Smooth muscle cell (in vitro differentiated cells): ENCODE measurements around the gene DACT3. TPM values are rescaled to one million over a fixed set of nuclear protein-coding genes. Genes with fewer than 3 reads are reported as not detected.

Source experiments
- DNase-seq: peaks from one replicate; lab custom pipeline; 2025; ENCODE audit not compliant: unreplicated experiment; lab: John Stamatoyannopoulos, UW
- H2AFZ ChIP-seq: fragments of 200-600 bp; sonication (generic); 2 replicates; pipeline ENCODE4 v1.6.0; 2016; ENCODE audit warnings: antibody characterized with exemption, low read depth, mild to moderate bottlenecking
- H3F3A ChIP-seq: fragments of 200-600 bp; sonication (generic); 2 replicates; pipeline ENCODE4 v1.6.0; 2017; ENCODE audit warnings: antibody characterized with exemption, low read depth
- H3K27ac ChIP-seq: fragments of 200-600 bp; sonication (generic); 2 replicates; pipeline ENCODE4 v1.5.1; 2016; ENCODE audit warnings: low read depth, mild to moderate bottlenecking
- H3K27me3 ChIP-seq: fragments of 200-600 bp; sonication (generic); 2 replicates; pipeline ENCODE4 v1.6.1; 2016; ENCODE audit warnings: low read depth, mild to moderate bottlenecking
- H3K36me3 ChIP-seq: fragments of 200-600 bp; sonication (generic); 2 replicates; pipeline ENCODE4 v1.5.1; 2016; ENCODE audit warnings: low read depth
- H3K4me1 ChIP-seq: fragments of 200-600 bp; sonication (generic); 2 replicates; pipeline ENCODE4 v1.5.1; 2016; ENCODE audit warnings: low read depth
- H3K4me2 ChIP-seq: fragments of 200-600 bp; sonication (generic); 2 replicates; pipeline ENCODE4 v1.6.0; 2016; ENCODE audit warnings: mild to moderate bottlenecking
- H3K4me3 ChIP-seq: fragments of 200-600 bp; sonication (generic); 2 replicates; pipeline ENCODE4 v1.5.1; 2016; ENCODE audit warnings: mild to moderate bottlenecking
- H3K79me2 ChIP-seq: fragments of 200-600 bp; sonication (generic); 2 replicates; pipeline ENCODE4 v1.6.0; 2016; ENCODE audit warnings: low read depth, mild to moderate bottlenecking
- H3K9ac ChIP-seq: fragments of 200-600 bp; sonication (generic); 2 replicates; pipeline ENCODE4 v1.6.0; 2016; ENCODE audit warnings: low read depth
- H3K9me3 ChIP-seq: fragments of 200-600 bp; sonication (generic); replicated peaks from 2 replicates; pipeline ENCODE4 v1.5.1; 2016; ENCODE audit warnings: low read depth
- H4K20me1 ChIP-seq: fragments of 200-600 bp; sonication (generic); 2 replicates; pipeline ENCODE4 v1.6.0; 2016; ENCODE audit warnings: low read depth
- CTCF ChIP-seq: fragments of 200-600 bp; sonication (generic); IDR thresholded peaks from 2 replicates; pipeline ENCODE4 v1.5.1; 2017; ENCODE audit warnings: borderline replicate concordance, mild to moderate bottlenecking, antibody characterized with exemption; ENCODE audit not compliant: insufficient read depth, poor library complexity, severe bottlenecking
- WGBS: methylation state at CpG from one replicate; pipeline ENCODE4 v1.1.7; 2016; ENCODE audit warnings: low lambda C conversion rate; 5-methylcytosine and 5-hydroxymethylcytosine counted together
- polyA plus RNA-seq: library from polyadenylated mRNA; unstranded; fragments of >200 nt; fragmentation: Nextera tagmentation; extraction: Ambion mirVana; gene quantifications from 2 replicates; pipeline ENCODE4 v1.2.1, GENCODE V29; 2016
- total RNA-seq: library from RNA; depleted of rRNA; stranded (reverse); fragments of >200 nt; gene quantifications from 2 replicates; pipeline ENCODE4 v1.2.3, GENCODE V29; 2014

DACT3 gene
- total and polyA plus RNA-seq, 2 experiments from 2014 or later: 6.2 to 22.7 TPM

GRCh38 chr19:46608581-46609345 lies 52.2 kb downstream of the DACT3 start:
- 98% methylated on average over 27 of the region's 27 CpGs for WGBS
- Histone ChIP-seq H4K20me1 (peaks cover 45% of the 10 kb centered on the region), H3K4me3 (no peak overlapping the region)

GRCh38 chr19:46608178-46608577 lies 52.8 kb downstream of the DACT3 start:
- 98% methylated on average over 9 of the region's 9 CpGs for WGBS
- no peak for TF ChIP-seq CTCF
- H3K27me3 ChIP-seq: no peaks in the 10 kb centered on the region

More at GRCh38 chr19:46608581-46609345, 52.2 kb downstream of the DACT3 start:
- no peak overlapping the region for H3K27ac ChIP-seq
- TF ChIP-seq CTCF: no peak
- H3K27me3 ChIP-seq: no peaks in the 10 kb centered on the region
- H3K4me1 ChIP-seq: no peaks in the 10 kb centered on the region
- no peaks in the 10 kb centered on the region for H3K36me3 ChIP-seq
- H3K79me2 ChIP-seq: peaks cover 25% of the 10 kb centered on the region
- H3K4me2 ChIP-seq: no peak overlapping the region
- no peaks in the 10 kb centered on the region for H3K9me3 ChIP-seq
- DNase-seq: no peak
- H2AFZ ChIP-seq: no peak overlapping the region
- H3F3A ChIP-seq: peaks cover 3% of the 10 kb centered on the region
- H3K9ac ChIP-seq: no peak overlapping the region

GRCh38 chr19:46607448-46607841 lies 53.5 kb downstream of the DACT3 start:
- H3K4me1 ChIP-seq: peaks cover 13% of the 10 kb centered on the region
- no peaks in the 10 kb centered on the region for H3K9me3 ChIP-seq
- H3K27ac ChIP-seq: no peak overlapping the region
- no peak for TF ChIP-seq CTCF
- no peaks in the 10 kb centered on the region for H3K36me3 ChIP-seq
- H2AFZ ChIP-seq: no peak overlapping the region
- H3K4me2 ChIP-seq: no peak overlapping the region
- no peaks in the 10 kb centered on the region for H3K27me3 ChIP-seq
- no peak for DNase-seq
- H3K9ac ChIP-seq: no peak overlapping the region
- WGBS: 97% methylated on average over 7 of the region's 12 CpGs
- H3F3A ChIP-seq: peaks cover 3% of the 10 kb centered on the region
- H3K4me3 ChIP-seq: no peak overlapping the region
- H3K79me2 ChIP-seq: peaks cover 38% of the 10 kb centered on the region
- peaks cover 58% of the 10 kb centered on the region for H4K20me1 ChIP-seq

More at GRCh38 chr19:46608178-46608577, 52.8 kb downstream of the DACT3 start:
- no peaks in the 10 kb centered on the region for H3K9me3 ChIP-seq
- H3K27ac ChIP-seq: no peak overlapping the region
- H3F3A ChIP-seq: peaks cover 3% of the 10 kb centered on the region
- no peak overlapping the region for H3K4me3 ChIP-seq
- no peaks in the 10 kb centered on the region for H3K36me3 ChIP-seq
- no peak overlapping the region for H3K9ac ChIP-seq
- peaks cover 51% of the 10 kb centered on the region for H4K20me1 ChIP-seq
- H3K4me1 ChIP-seq: peaks cover 6% of the 10 kb centered on the region
- H3K4me2 ChIP-seq: no peak overlapping the region
- peaks cover 31% of the 10 kb centered on the region for H3K79me2 ChIP-seq
- H2AFZ ChIP-seq: no peak overlapping the region
- DNase-seq: no peak
